OCI-LY7 (cell line): Measurements from ENCODE around the gene DGKH.

Source experiments
- CTCF ChIP-seq: fragments of 200-600 bp; sonication (generic); conservative IDR thresholded peaks from 2 replicates; pipeline ENCODE4 v1.5.1; 2014; ENCODE audit warnings: mild to moderate bottlenecking, antibody characterized with exemption, low read length, moderate library complexity, mixed read lengths
- EZH2phosphoT487 ChIP-seq: fragments of 200-600 bp; sonication (generic); IDR thresholded peaks from 2 replicates; pipeline ENCODE4 v1.6.1; 2018; ENCODE audit warnings: low read depth, borderline replicate concordance, mild to moderate bottlenecking, mixed run types, antibody characterized with exemption, low read length, moderate library complexity, mixed read lengths

GRCh38 chr13:42073683-42074082 is 25.2 kb downstream of the DGKH start:
- TF ChIP-seq CTCF (no peak), EZH2phosphoT487 (no peak)
